Measurements from ENCODE around the gene HBS1L. TPM values are rescaled to one million over a fixed set of nuclear protein-coding genes. Genes with fewer than 3 reads are reported as not detected.

The HBS1L gene
- total and polyA plus RNA-seq, 9 of the 15 experiments (the other 6 are each of a cell fraction or from before 2014, with no cell fraction given), result 101 to 199 (median 145) TPM

GRCh38 chr6:135094403-135094821 is 39.8 kb upstream of the HBS1L start (continued):
- TF ChIP-seq MBD1 (CRISPR knock-in tag; IDR thresholded peaks at IDR 0.05), result no peak
- peak in 1 of 2 experiments; percentile 43; a peak in 1 of 4 replicates for TF ChIP-seq FOXA3 (CRISPR knock-in tag; conservative IDR thresholded peaks at IDR 0.05 in 1 of 2, IDR thresholded peaks at IDR 0.05 in 1 of 2)
- TF ChIP-seq SMARCC2 (IDR thresholded peaks at IDR 0.05; ENCODE audit: low read depth), result peak; percentile 80
- peak; percentile 89 for TF ChIP-seq ATF3 (IDR thresholded peaks at IDR 0.05)
- no peak for TF ChIP-seq ATF3 (CRISPR knock-in tag; conservative IDR thresholded peaks at IDR 0.05)
- TF ChIP-seq ARID1B (IDR thresholded peaks at IDR 0.05), result peak; percentile 78
- no peak for TF ChIP-seq THRB (CRISPR knock-in tag; conservative IDR thresholded peaks at IDR 0.05)
- peak; percentile 95 for TF ChIP-seq FOSL1 (tag; conservative IDR thresholded peaks at IDR 0.05)
- TF ChIP-seq ZBTB8A (IDR thresholded peaks at IDR 0.05; ENCODE audit: partially characterized antibody), result no peak
- no peak for TF ChIP-seq CBFB (CRISPR knock-in tag; IDR thresholded peaks at IDR 0.05)
- TF ChIP-seq ADNP (tag; IDR thresholded peaks at IDR 0.05), result 0 out of 2 replicates have a peak, but pooled peaks have one; percentile 3
- peak; percentile 83 for TF ChIP-seq JUN (IDR thresholded peaks at IDR 0.05; ENCODE audit: borderline replicate concordance, low read depth, low read length)
- TF ChIP-seq JUN (CRISPR knock-in tag; IDR thresholded peaks at IDR 0.05; ENCODE audit: borderline replicate concordance), result no peak
- TF ChIP-seq ATF6 (CRISPR knock-in tag; IDR thresholded peaks at IDR 0.05), result no peak
